Embryonic facial prominence (tissue), 1 donor: ENCODE data around the gene WARS2.

Experiments
- DNase-seq: peaks from one replicate; pipeline ENCODE4 v3.0.0-alpha.2; 2016; ENCODE audit errors: extremely low spot score

The WARS2 gene

GRCh38 chr1:119027759-119028158 is 112.7 kb downstream of the WARS2 start:
- DNase-seq = no peak

- no peak for DNase-seq
Measured at GRCh38 chr1:119026956-119027355, 113.5 kb downstream of the WARS2 start.

- no peak for DNase-seq
Measured at GRCh38 chr1:119015547-119015946, 124.9 kb downstream of the WARS2 start.

GRCh38 chr1:119012383-119012782 is 128.1 kb downstream of the WARS2 start:
- DNase-seq = no peak

- no peak for DNase-seq
Measured at GRCh38 chr1:119011706-119012105, 128.7 kb downstream of the WARS2 start.

GRCh38 chr1:119011116-119011515 is 129.3 kb downstream of the WARS2 start:
- no peak for DNase-seq

- no peak for DNase-seq
Measured at GRCh38 chr1:119010201-119010600, 130.3 kb downstream of the WARS2 start.

GRCh38 chr1:119009312-119009655 is 131.2 kb downstream of the WARS2 start:
- DNase-seq = no peak

- DNase-seq = no peak
Measured at GRCh38 chr1:119008483-119009311, 131.8 kb downstream of the WARS2 start.

- DNase-seq = no peak
Measured at GRCh38 chr1:119007670-119008482, 132.6 kb downstream of the WARS2 start.

GRCh38 chr1:119007339-119007669 is 133.1 kb downstream of the WARS2 start:
- DNase-seq = no peak

GRCh38 chr1:119006406-119007279 is 133.8 kb downstream of the WARS2 start:
- no peak for DNase-seq

GRCh38 chr1:119005724-119006405 is 134.6 kb downstream of the WARS2 start:
- no peak for DNase-seq

- DNase-seq = no peak
Measured at GRCh38 chr1:119004781-119005180, 135.7 kb downstream of the WARS2 start.

GRCh38 chr1:119004129-119004527 is 136.3 kb downstream of the WARS2 start:
- no peak for DNase-seq

- no peak for DNase-seq
Measured at GRCh38 chr1:119003413-119004128, 136.9 kb downstream of the WARS2 start.

- DNase-seq = no peak
Measured at GRCh38 chr1:119002028-119002686, 138.3 kb downstream of the WARS2 start.

- no peak for DNase-seq
Measured at GRCh38 chr1:119001181-119002027, 139.0 kb downstream of the WARS2 start.

- no peak for DNase-seq
Measured at GRCh38 chr1:119000371-119001180, 139.9 kb downstream of the WARS2 start.
